Measurements from ENCODE around the gene HEPN1.

Gene HEPN1

DNA sequence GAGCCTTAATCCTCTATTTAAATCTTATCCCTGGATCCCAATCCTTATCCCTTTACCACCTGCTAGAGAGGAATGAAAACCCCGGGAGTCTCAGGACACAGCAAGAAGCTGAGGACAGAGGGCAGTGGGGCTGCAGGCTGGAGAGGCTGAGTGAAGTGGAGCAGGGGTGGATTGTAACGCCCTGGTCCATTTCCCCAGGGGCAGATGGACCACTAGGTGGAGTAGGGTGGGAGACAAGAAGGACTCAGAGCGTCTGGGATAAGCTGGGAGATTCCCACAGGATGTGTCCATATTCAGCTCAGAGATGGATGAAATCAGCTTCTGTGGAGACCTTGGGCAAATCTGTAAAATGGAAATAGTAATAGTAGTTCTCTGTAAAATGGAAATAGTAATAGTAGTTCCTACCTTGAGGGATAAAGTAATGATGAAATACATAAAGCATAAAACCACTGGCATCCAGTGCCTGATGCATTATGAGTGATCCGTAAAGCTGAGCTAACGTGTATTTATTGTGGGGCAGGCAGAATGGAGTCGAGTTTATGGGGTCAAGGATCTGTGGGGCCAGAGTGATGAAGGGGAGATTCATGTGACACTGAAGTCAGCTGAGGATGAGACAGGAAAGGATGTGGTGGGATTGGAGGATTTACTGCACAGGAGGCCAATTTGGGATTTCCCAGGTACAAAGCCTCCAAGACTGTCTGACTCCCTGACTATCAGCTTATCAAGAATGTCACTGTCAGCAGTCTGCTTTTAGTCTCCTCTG, 19.5 kb upstream of the HEPN1 start:
- DNase-seq (ENCODE audit: low read depth), result no peak

DNA sequence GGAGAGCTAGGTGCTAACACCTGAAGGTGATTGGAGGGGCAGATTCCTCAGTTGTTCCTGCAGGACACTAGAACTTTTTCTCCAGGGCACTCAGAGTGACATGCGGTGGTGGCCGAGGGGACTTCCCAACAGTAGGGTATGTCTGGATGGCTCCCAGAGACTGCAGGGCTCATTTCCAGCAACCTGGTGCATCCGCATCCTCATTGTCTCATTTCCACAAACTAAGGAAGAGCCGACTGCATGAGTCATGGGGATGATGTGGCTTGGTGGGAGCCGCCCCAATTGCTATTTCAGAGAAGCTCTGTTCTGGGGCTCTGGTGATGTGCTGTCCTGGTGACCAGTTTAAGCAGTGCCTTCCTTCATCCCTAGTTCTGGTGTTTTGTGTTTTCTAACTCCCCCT, 18.6 kb upstream of the HEPN1 start:
- peak; percentile 68 for DNase-seq (ENCODE audit: low read depth)

DNA sequence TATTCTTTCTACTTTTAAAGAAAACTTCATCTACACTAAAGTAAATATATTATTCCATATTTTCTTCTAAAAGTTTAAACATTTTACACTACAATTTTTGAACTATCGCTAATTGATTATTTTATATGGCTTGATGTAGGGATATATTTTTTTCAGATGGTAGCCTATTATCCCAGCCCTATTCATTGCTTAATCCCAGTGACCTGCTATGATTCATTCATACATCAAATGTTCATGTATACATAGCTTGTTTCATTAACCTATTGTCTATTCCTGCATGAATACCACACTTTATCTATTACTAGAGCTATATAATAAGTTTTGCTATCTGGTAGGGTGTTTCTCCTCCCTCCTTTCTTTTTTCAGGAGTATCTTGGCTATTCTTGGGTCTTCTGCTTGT, 16.4 kb upstream of the HEPN1 start:
- DNase-seq (ENCODE audit: low read depth), result no peak

DNA sequence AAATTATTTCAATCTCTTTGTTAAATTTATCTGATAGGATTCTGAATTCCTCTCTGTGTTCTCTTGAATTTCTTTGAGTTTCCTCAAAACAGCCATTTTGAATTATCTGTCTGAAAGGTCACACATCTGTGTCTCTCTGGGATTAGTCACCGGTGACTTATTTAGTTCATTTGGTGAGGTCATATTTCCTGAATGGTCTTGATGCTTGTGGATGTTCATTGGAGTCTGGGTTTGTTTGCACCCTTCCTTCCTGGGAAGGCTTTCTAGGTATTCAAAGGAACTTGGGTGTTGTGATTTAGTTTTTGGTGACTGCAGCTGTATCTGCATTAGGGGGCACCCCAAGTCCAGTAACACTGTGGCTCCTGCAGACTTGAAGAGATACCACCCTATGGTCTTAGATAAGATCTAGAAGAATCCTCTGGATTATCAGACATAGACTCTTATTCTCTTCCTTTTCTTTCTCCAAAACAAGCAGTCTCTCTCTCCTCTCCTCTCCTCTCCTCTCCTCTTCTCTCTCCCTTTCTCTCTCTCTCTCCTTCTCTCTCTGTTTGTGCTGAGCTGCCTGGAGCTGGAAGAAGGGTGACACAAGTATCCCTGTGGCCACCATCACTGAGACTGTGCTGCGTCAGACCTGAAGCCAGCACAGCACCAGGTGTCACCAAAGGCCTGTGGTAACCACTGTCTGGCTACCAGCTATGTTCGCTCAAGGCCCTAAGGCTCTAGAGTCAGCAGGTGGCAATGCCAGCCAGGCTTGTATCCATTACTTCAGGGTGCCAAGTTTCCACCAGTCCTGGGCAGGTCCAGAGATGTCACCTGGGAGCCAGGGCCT, 3.3 kb upstream of the HEPN1 start:
- no peak for DNase-seq (ENCODE audit: low read depth)

DNA sequence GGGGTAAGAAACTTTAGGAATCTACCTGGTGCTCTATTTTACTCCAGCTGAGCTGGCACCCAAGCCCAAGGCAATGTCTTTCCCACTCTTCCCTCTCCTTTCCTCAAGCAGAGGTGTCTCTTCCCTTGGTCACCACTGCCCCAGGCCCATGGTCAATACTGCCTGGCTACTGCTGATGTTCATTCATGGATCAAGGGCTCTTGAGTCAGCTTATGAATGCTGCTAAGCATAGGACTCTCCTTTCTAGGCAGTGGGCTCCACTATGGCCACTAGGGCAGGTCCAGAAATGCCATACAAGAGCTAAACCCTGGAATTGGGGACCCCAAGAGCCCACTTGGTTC, 2.7 kb upstream of the HEPN1 start:
- no peak for DNase-seq (ENCODE audit: low read depth)

DNA sequence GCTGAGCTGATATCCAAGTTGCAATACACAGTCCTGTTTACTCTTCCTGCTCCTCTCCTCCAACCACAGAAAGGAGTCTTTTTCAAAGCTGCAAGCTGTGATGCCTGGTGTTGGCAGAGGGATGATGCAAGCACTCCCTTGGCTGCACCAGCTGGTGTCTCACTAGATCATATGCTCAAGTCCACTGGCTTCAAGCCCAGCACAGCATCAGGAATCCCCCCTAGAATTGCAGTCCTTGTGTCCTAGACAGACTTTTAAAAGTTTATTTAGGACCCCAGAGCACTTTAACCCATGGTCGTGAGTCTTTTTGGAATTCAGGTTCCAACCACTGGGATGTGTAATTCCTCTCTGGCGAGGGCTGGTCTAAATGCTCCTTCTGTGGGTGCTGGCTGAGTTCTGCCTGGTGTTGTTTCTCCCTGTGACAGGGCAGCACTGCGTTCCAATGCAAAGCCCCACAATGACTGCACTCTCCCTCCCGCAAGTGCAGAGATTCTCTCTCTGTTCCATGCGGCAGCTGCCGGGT, 1.9 kb upstream of the HEPN1 start:
- DNase-seq (ENCODE audit: low read depth), result no peak

DNA sequence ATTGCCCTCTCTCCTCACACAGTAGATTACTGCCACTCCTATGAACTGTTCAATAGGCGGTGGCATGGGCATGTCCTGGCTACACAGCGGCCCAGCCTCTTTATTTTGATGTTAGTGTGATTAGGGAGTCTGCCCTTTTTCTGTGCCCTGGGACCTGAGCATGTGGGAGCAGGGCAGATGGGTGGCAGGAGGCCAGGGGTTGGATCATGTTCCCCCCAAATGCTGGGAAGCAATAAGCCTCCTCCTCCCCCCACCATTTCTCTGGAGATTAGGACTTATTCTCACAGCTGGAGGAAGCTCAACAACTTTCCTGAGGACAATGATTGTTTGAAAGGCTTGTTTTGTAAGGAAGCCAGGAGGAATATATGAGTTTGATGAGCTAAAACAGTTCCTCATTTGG, 848 bp downstream of the HEPN1 start:
- DNase-seq (ENCODE audit: low read depth), result no peak

DNA sequence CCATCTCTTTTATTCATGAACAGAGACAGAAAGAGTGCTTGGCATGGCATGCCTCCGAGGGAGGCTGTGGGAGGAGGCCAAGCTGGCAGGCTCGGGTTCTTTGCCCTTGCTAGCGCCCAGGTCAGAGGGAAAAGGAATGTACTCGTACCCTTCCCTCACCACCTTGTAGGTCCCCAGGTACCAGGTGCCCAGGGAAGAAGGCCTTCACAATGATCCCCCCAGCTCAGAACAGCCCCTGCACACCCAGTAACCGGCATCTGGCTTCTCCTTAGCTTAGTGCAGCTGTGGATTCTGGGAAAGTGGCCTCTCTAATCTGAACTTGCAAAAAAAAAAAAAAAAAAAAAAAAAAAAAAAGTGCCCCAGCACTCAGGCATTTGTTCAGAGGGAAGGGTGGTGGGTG, 1.3 kb downstream of the HEPN1 start:
- DNase-seq (ENCODE audit: low read depth), result no peak

DNA sequence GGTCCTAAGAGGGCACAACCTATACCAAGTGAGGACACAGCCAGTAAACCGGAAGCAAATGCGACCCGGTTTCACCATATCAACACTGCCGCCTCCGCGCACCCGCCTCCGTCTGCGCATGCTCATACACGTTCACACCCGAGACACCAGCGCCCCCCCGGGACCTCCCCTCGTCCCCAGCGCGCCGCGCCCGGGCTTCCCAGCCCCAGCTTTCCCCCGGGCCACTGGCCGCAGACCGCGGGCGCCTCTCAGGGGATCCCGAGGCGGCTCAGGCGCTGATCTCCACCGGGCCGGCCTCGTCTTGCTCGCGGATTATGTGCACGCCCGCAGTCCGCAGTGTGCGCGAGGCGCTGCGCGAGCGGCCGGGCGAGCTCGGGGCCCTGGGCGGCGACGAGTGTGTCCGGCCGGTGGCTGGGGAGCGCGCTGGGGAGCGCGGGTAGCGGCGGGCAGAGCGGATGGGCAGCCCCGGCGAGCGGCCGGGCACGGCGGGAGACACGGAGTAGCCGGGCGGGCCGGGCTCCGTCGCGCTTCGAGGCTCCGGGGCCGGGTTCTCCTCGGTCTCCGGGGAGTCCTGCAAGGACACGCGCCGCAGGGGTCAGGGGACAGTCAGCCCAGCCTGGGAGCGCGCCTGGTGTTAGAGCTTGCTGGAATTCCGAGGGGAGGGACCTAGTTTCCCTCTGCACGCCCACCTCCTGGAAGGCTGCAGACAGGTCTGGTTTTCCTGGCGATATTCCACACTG, 2.0 kb downstream of the HEPN1 start:
- DNase-seq (ENCODE audit: low read depth), result no peak

DNA sequence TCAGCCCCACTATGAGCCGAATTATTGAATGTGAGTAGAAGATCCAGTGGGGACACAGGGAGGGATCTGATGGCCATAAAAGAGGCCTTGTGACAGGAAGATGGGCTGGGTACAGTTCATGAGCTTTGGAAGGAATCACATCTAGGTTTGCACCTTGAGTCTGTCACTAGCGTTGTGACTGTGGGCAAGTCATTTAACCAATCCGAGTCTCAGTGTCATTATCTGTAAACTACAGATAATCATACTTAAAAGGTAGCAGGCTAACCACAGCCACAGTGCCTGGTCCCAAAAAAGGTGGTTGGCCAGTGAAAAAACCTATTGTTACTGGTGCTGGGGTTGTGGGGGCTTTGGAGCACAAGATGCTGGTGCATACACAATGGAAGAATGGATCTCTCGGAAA, 3.8 kb downstream of the HEPN1 start:
- DNase-seq (ENCODE audit: low read depth), result no peak

DNA sequence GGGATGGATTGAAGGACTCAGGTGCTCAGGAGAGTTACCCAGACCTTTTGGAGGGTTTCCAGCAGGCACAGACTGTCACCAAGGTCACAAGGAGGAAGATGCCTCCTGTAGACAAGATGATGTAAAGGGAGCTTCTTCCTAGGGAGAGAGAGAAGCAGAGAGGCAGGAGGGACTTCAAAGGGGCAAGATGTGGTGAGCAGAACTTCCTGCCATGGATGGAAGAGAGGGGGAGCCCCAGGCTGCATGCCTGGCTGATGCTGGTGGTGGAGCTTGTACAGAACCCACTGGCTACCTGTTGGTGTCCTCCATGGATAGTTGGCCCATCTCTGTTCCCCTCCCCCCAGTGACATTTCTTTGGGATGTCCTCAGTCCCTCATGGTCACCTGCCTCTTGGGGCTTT, 4.2 kb downstream of the HEPN1 start:
- no peak for DNase-seq (ENCODE audit: low read depth)

DNA sequence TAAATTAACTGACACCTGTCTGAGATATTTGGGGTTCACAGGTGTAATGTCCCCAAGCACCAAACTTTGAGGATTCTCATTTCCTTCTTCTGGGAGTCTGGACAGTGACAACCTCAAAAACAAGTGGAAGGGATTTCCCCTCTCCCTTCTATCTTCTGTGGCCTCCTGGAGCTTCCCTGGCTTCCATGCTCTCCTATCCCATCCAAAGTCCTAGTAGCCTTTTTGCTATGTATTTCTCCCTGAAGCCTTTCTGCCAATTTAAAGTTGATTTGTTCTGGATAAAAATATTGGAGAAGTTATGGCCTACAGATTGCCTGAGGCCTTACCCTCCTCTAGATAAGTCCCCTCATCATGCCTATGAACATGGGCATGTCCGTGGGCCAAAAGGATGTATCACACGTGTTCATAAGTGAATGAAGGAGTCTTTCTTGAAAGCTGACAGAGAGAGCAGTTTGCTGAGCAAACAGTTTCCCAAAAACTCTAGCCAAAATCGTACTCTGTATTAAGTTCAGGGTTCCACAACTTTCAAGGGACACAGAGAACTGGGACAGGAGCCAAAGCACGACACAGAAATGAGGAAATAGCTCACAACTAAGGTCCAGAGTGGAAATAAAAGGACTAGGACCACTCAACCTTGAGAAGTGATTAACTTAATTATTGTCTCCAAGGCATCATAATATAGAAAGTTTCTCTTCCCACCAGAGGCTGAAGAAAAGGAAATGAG, 10.1 kb downstream of the HEPN1 start:
- no peak for DNase-seq (ENCODE audit: low read depth)

DNA sequence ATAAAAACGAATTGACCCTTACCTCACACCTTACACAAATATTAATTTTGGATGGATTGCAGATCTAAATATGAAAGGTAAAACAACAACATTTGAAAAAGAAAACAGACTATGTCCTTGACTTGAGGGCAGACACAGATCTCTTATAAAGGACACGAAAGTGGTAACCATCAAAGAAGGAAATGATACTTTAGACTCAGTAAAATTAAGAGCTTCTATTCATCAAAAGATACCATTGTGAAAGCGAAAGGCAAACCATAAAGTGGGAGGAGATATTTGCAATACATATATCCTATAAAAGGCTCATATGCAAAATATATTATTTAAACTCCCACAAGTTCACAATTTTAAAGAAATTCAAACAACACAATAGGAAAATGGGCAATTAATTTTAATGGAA, 11.7 kb downstream of the HEPN1 start:
- DNase-seq (ENCODE audit: low read depth), result no peak

DNA sequence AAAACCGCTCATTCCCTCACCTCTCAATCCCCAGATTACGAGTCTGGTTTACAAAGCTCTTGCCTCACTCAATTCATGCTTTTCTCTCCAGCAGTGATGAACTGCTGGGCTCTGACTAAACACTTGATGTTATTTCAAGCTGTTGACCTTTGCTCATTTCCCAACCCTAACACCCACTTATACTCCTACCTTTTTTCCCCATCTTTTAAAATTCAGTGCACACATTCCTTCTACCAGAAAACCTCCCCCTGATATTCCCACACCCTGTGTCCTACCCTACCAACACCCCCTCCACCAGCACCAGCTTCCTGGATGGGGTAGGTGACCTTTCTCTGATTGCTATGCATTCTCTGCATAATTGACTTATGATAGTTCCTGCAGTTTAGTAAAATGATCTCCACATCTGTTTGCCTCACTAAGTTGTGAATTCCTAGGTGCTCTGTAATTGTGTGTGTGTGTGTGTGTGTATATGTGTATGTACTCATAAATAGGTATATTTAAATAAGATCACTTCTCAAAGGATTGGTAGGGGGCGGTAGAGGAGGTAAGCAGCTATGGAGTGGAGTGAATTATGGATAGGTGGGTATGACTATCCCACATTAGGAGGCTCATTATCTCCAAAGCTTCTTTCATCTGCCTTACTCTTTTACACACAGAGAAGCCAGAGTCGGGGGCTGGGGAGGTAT, 16.0 kb downstream of the HEPN1 start:
- no peak for DNase-seq (ENCODE audit: low read depth)

DNA sequence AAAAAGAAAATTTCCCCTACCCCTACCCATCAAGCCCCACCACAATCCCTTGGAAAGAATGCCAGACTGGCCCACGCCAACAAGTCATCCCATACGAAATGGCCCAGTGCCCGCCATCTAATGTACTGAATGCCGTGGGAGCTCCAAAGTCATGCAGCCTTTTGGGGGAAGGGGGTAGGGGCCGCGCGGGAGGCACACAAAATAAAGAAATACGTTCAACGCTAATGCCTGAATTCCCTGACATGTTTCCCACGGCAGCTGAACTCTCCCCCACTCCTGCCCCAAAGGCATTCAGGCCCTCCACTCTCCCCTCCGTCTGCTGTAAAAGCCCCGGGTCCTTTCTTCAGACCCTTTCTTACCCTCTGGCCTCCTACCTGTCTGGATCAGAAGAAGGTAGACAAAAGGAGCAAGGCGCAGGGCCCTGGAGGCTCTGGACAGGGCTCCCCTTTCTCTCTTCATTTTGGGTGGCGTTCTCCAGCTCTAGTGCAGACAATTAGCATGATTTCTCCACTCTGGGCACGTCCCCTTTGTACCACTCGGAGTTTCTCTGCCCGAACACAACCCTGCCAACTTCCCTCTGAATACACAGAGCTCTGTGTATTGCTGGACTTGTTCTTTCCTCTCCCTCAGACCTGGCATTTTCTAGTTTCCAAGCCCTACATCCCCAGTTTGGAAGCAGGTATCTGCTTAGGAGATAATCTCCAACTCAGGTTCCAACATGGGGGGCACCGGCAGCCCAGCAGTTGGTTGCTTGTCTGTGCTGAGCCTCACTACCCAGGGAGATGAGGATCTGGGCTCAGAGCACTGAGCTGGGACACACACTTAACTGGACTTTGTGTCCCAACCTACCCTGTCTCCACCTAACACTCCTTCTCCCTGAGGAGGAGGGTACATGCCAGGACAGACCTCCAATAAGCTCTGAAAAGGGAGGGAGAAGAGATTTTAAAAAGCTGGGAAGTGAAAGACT, 16.8 kb downstream of the HEPN1 start, which contains the start of gene HEPACAM:
Gene HEPACAM (minus strand): TSS at position 500 of the 967 bp plus-strand sequence. CDS start 41 bp downstream, at position 459.
- no peak for DNase-seq (ENCODE audit: low read depth)

DNA sequence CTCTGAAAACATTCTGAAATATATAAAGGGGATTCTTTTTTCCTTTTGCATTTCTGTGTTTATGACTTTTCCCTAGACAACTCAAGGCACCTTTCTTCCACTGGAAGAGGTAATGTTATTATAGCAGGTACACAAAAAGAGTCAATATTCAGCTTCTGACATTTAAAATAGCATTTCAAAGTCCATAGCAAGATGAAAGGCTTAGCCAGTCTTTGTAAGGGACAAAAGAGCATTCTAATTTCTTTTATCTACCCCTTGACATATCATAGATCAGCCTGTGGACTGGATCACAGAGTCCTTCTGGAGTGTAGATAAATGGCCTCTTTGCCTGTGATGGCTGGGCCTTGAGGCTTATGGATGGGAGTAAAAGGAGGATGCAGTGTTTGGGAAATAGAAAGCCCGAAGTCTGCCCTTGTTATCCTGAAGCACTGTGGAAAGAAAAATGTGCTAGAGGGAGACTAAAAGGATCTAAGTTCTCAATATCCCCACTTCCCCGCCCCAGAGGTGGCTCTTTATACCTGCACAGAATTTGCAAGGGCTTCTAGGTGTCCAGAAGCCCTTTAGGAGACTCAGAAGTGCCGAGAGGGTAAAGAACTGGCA, 18.4 kb downstream of the HEPN1 start:
- no peak for DNase-seq (ENCODE audit: low read depth)

DNA sequence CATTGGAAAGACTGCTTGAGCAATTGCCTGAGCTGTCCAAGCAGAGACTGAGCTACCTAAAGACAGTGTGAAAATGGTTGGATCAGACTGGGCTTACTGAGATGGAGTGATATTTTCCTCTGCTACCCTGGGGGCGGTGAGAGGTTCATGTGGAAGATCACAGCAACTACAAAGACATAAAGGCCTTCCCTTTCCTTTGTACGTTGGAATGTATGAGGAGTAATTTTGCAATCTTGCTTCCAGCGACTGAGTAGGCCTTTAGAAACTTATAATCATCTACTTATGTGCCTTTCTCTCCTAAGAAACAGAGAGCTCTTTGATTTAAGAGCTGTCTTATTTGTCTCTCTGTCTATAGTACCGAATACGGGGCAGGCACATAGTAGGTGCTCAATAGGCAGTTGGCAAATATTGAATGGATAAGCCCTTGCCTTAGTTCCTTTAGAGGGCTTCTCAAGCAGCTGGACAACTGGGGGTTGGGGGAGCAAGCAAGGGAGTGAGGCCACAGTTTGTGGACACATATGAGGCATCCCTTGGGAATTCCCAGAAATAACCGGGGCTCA, 19.2 kb downstream of the HEPN1 start:
- DNase-seq (ENCODE audit: low read depth), result no peak

DNA sequence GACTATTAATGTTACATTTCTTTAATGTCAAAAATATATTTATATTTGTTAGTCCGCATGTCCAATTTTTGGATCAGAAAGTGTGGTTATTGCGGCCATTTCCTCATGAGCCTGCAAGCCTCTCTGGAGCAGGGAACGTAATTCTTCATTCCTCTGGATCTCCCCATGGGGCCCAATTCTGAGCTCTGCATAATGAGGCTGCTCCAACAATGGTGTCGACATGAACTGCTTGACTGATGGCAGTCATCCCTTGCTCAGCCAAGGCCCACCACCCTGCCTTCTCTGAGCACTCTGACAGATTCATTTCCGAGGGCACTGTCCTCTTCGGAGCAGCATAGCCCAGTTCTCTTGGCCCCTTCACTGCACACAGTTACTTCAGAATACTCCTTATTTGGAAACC, 19.9 kb downstream of the HEPN1 start:
- DNase-seq (ENCODE audit: low read depth), result no peak

DNA sequence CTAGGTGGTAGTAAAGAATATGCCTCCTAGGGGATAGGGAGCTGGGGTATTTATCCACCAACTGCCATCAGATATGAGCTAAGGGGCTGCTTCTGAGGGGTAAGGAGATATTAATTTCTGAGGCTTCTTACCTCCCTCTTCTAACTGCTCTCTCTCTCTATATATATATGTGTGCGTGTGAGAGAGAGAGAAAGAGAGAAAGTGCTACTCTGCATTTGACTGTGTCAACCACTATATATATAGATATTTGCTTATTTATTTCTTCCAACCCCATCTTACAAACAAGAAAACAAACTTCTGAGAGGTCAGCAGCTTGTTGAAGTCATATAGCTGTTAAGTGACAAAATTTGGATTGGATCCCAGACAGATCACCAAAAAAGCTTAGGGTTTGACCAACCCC, 22.7 kb downstream of the HEPN1 start:
- no peak for DNase-seq (ENCODE audit: low read depth)

All from stromal cell of bone marrow (primary cell).